ENCODE results near the gene WBP4.

Gene WBP4

DNA sequence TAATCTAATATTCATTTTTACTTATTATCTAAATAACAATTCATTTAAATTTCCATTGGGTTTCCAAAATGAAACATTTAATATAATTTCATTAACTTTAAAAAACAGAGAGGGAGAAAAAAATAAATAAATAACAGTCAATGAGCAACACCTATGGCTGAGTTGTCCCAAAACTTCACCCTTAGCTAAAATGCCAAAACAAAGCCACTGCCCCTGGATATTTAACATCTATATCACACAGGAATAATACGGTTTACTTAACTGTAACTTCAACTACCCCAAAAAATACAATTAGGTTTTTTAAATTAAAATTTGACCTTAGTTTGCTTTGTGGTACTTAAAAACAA is 42.7 kb upstream of the WBP4 start:
- peak overlapping the region; percentile 78 for H3K27ac ChIP-seq
- TF ChIP-seq, protein P1, sequence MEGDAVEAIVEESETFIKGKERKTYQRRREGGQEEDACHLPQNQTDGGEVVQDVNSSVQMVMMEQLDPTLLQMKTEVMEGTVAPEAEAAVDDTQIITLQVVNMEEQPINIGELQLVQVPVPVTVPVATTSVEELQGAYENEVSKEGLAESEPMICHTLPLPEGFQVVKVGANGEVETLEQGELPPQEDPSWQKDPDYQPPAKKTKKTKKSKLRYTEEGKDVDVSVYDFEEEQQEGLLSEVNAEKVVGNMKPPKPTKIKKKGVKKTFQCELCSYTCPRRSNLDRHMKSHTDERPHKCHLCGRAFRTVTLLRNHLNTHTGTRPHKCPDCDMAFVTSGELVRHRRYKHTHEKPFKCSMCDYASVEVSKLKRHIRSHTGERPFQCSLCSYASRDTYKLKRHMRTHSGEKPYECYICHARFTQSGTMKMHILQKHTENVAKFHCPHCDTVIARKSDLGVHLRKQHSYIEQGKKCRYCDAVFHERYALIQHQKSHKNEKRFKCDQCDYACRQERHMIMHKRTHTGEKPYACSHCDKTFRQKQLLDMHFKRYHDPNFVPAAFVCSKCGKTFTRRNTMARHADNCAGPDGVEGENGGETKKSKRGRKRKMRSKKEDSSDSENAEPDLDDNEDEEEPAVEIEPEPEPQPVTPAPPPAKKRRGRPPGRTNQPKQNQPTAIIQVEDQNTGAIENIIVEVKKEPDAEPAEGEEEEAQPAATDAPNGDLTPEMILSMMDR (IDR thresholded peaks at IDR 0.05), result no peak
- no peak for TF ChIP-seq ZFX (IDR thresholded peaks at IDR 0.05; ENCODE audit: borderline replicate concordance)

DNA sequence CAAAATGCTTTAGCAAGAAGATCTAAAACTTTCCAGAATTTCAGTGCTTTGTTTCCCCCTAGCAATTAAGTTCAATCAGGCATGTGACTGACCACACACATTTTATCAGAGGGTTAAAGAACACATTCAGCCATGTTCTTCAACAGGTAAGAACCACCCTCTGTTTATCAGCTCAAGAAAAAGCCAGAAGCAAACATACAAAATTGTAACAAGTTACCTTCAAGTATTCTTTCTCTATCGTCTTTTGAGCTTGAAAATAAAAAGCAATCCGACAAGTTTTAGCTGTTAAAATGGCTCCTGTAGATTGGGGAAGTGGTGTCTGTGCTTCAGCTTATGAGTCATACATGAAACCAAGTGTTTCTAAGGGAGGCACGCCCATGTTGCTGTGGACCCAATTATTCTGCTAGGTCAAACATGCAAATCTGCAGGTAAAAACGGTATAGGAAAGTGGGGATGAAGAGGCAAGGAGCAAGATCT is 42.3 kb upstream of the WBP4 start, which contains the start of gene ELF1:
Gene ELF1, minus strand, starts transcription at position 306 of the 477 bp plus-strand sequence. CDS start 37,262 bp downstream, outside the sequence.
- peak within 1 kb of the TSS; percentile 78 for H3K27ac ChIP-seq

DNA sequence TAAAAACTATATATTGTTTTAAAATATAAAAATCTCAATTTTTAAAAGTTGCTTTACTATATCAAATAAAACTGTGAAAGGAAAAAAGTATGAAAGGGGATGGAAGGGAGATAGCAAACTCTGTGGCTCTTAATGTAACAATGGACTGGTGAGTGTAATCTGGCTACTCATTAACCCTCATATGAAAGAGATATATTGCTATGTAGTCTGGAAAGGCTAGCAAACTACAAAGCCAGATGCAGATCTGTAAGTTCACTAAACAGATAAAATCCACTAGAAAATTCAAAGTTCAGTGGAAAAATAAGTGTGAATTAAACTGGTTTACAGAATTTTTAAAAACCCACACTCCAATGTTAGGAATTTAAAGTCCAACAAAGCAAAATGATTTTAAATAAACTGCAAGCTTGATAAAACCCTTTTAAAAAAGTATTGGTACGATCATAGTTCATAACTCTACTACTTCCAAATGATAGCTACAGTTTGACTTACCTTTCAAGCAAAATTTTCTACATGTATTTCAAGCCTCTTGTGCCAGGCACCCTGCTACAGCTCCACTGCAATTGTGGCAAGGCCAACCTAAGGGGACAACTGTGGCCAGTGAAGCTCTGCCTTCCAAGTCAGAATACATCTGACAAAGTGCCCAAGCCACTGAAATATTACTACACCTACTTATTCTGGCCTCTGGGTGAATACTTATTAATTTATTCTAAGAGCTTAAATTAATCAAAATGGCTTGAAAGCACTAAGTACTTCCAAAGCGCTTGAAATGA is 41.5 kb upstream of the WBP4 start:
- peak overlapping the region; percentile 78 for H3K27ac ChIP-seq
- TF ChIP-seq, protein P1 (IDR thresholded peaks at IDR 0.05), result no peak
- no peak for TF ChIP-seq ZFX (IDR thresholded peaks at IDR 0.05; ENCODE audit: borderline replicate concordance)

More for the DNA sequence above, 42.3 kb upstream of the WBP4 start, which contains the start of gene ELF1:
- no peak for TF ChIP-seq ZFX (IDR thresholded peaks at IDR 0.05; ENCODE audit: borderline replicate concordance)
- TF ChIP-seq, protein P1 (IDR thresholded peaks at IDR 0.05), result no peak

DNA sequence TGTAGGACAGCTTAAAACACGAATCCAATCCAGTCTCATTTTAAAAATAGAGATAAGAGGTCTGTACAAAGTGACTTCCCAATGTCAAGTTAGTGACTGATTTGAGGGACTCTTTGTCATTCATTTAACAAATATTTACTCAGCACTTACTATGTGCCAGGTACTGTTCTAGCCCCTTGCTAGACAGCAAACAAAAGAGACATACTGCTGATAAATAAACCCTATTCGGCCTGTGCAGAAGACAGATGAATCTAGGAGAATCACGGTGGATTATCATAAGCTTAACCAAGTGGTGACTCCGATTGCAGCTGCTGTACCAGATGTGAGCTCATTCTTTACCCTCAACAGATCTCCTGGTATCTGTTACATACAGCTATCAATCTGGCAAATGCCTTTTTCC is 35.8 kb upstream of the WBP4 start:
- no peak overlapping the region for H3K27ac ChIP-seq
- TF ChIP-seq, protein P1 (IDR thresholded peaks at IDR 0.05), result no peak
- TF ChIP-seq ZFX (IDR thresholded peaks at IDR 0.05; ENCODE audit: borderline replicate concordance), result no peak

DNA sequence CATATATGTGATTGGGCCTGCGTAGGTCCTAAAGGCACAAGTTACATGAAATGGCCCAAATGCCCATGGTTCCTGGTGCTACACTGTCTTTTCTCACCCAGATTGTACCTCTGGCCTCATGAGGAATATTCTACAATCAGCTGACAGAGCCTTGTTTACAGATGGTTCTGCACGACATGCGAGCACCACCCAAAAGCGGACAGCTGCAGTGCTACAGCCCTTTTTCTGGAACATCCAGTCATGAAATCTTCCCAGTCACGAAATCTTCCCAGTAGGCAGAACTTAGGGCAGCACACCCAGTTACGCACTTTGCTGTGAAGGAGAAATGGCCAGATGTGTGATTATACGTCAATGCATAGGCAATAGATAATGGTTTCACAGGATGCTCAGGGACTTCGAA is 34.5 kb upstream of the WBP4 start:
- TF ChIP-seq ZFX (IDR thresholded peaks at IDR 0.05; ENCODE audit: borderline replicate concordance), result no peak
- TF ChIP-seq, protein P1 (IDR thresholded peaks at IDR 0.05), result no peak
- H3K27ac ChIP-seq, result no peak overlapping the region

DNA sequence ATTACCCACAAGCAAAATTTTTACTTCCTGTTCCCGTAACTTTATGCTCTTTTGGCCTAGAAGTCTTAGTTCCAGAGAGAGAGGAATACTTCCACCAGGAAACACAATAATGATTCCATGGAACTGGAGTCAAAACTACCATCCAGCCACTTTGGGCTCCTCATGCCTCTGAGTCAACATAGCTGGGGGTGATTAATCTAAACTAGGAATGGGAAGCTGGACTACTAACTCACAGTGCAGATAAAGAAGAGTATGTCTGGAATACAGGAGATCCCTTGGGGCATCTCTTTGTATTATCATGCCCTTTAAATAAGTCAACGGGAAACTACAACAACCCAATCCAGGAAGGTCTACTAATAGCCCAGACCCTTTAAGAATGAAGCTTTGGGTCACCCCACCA is 33.3 kb upstream of the WBP4 start:
- H3K27ac ChIP-seq, result no peak overlapping the region
- TF ChIP-seq, protein P1 (IDR thresholded peaks at IDR 0.05), result no peak
- no peak for TF ChIP-seq ZFX (IDR thresholded peaks at IDR 0.05; ENCODE audit: borderline replicate concordance)

DNA sequence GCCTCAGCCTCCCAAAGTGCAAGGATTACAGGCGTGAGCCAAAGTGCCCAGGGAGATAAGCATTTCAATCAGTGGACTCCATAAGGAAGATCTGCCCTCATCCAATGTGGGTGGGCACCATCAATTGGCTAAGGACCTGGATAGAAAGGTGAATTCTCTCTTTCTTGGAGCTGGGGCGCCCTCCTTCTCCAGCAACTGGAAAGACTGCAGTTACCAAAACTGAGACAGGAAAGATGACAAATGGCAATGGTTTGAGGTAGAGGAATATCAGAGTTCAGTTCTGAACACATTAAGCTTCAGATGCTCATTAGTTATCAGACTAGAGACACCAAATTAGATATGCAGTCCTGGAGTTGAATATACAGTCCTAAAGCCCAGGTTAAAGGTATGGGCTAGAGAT is 31.7 kb upstream of the WBP4 start:
- no peak for TF ChIP-seq ZFX (IDR thresholded peaks at IDR 0.05; ENCODE audit: borderline replicate concordance)
- TF ChIP-seq, protein P1 (IDR thresholded peaks at IDR 0.05), result no peak
- H3K27ac ChIP-seq, result no peak overlapping the region

All from 22Rv1 (cell line).